HG03432 (cell line): Measurements from ENCODE around the gene FAM47E.

Experiments used
- ATAC-seq: cut with Tn5 transposase; IDR thresholded peaks from one replicate; pipeline ENCODE4 v1.9.1; 2021; ENCODE audit warnings: mild to moderate bottlenecking, moderate library complexity; ENCODE audit not compliant: unreplicated experiment

FAM47E gene, protein sequence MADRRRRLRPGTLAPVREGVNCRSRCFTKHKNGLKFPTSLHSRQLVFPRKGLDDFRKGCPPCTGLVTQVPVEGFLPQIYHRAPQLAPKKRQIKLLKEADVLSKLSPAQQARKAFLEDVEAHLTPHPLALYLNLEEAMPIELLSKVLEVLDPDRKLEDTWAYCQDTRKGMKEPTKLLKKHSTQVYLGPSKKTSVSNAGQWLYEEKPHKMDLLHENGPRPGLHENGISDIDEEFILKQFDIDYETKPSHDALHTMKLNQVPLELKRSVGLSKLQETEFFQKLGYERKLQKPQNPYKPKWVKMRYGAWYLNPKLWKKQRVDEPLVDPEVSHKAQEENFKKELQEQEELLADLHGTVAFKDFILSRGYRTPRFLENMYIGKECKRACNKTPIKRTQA

DNA sequence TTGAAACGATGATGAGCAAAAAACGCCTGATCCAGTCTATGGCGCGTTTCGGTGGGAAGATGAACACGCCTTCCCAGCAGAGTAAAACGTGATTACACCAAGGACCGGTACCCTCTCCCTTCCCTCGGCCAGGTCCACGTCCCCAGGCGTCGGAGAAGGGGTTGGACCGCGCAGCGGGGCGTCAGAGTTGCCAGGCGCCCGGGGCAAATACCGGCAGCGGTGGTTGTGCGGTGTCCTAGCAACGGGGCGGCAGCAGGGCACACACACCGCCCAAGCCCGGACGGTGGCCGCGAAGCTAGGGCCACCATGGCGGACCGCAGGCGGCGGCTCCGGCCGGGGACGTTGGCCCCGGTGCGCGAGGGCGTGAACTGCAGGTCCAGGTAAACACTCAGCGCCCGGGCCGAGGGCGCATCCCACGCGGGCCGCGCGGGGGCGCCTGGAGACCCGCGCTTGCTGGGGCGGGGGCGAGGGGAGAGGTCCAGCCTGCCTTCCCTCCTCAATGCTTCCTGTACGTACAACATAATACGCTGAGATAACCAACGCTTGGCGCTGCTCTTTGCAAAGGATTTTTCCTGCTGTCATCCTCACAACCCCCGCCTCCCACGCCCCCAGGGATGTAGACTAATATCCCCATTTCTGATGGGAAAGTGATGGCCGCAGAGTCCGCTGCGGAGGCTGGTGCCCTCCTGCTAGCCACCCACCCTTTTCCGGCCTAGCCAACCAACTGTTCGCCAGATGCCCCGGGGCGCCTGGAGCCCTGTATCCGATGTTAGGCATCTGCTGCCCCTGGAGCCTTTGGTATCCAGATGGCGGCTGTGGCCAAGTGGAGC is at the start of gene FAM47E:
Gene FAM47E (plus strand): TSS at position 281 of the 830 bp plus-strand sequence. CDS start 26 bp downstream, at position 307.
- no peak for ATAC-seq

- no peak for ATAC-seq
Observed at GRCh38 chr4:76203541-76203940, 48.0 kb upstream of the FAM47E start.

- no peak for ATAC-seq
Observed at GRCh38 chr4:76204936-76205335, 46.6 kb upstream of the FAM47E start.

GRCh38 chr4:76205476-76205875 is 46.0 kb upstream of the FAM47E start:
- no peak for ATAC-seq

GRCh38 chr4:76206222-76206942 is 45.1 kb upstream of the FAM47E start:
- no peak for ATAC-seq

DNA sequence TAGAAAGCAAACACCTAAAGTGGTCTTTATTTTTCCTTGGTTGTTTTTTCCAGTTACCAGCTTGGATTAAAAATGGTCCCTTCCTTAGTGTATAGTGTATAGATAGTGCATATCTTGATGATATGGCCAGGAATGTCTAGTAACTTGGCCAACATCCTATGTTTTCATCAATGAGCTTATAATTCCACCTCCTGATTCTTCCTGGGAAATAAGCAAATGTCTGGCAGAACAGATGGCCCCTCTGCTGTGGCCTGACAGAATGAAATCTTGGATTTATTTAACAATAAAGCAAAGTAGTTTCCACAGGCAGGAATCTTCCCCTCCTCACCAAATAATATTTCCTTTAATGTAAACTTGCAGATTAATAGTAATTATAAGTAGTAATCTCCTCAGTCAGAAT is 44.0 kb upstream of the FAM47E start:
- ATAC-seq = no peak

- ATAC-seq = no peak
Observed at GRCh38 chr4:76208005-76208765, 43.3 kb upstream of the FAM47E start.

GRCh38 chr4:76209881-76210280 is 41.6 kb upstream of the FAM47E start:
- ATAC-seq = no peak

DNA sequence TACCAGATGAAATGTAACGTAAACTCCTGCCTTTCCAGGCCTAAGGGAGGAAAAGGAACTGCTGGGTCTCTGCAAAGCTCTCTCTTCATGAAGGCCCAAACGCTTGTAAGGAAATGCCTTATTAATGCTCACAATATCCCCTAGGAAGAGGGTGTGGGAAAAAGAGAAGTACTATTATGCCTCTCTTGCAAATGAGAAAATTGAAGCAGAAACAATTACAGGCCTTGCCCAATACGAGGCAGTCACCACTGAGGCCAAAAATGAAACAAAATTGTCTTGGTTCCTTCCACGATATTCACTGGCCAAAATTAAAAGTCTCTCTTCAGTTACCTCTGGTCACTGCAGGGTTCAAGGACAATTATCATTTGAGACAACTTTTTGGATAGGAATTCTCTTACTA is 41.1 kb upstream of the FAM47E start:
- no peak for ATAC-seq

DNA sequence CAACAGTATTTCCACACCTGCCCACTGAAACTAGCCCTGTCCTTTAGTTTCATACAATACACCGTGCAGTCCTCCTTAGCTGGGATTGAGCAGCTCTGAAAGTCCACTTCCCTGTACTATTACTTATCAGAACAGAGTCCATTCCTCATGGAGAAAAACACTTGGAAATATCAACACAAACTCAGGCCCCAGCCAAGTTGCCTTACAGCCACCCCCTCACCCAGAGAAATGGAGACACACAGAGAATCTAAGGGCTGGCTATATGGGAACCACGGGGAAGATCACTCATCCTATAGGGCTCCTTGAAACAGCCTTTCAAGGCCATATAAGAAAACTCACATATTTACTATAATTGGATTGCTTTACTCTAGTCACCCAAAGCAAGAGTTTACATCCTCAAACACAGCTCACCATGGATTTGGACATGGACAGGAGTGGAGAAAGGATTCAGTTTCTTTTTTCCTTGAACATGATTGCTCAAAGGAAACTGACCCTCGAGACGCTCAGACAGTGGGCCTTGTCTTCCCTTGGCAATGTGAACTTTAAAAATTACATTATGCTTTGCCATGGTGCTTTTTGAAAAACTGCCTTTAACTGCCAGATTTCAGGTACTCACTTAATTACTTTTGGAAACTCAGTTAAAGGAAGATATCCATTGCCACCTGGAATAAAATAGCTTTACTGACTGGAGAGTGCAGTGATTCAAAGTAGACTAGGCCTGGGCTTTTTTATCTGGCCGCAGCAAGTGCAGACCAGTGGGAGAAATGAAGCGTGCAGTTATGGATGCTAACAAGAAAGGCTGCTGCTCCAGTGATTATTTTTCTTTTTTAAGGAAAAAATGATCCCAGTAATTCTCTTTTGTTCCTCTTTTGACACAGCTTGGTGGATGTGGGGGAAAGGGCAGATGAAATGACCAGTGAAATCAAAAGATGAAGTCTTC is 39.5 kb upstream of the FAM47E start:
- no peak for ATAC-seq

DNA sequence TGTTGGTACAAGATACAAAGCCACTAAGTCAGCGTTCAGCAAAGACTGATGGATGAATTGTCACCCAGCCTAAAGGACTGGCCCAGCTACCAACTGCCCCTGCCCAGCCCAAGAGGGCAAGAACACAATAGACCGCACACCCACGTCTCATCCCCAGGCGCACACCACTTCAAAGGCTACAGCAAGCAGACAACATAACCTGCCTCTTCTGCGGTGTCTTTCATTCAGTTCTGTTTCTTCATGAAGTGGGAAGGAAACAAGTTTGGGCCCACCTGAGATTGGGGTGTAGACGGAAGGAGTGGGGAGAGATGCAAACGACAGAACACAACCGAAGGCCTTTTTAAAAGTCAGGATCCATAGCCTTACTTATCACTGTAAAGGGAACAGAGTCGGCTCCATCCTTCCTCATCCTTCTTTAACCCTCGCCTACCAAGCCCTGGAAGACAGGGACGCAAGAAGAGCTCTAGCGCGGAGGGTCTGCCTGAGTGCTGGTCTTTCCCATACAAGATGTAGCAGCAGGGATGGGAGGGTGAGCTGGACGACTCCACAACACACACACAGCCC is 38.6 kb upstream of the FAM47E start:
- no peak for ATAC-seq

DNA sequence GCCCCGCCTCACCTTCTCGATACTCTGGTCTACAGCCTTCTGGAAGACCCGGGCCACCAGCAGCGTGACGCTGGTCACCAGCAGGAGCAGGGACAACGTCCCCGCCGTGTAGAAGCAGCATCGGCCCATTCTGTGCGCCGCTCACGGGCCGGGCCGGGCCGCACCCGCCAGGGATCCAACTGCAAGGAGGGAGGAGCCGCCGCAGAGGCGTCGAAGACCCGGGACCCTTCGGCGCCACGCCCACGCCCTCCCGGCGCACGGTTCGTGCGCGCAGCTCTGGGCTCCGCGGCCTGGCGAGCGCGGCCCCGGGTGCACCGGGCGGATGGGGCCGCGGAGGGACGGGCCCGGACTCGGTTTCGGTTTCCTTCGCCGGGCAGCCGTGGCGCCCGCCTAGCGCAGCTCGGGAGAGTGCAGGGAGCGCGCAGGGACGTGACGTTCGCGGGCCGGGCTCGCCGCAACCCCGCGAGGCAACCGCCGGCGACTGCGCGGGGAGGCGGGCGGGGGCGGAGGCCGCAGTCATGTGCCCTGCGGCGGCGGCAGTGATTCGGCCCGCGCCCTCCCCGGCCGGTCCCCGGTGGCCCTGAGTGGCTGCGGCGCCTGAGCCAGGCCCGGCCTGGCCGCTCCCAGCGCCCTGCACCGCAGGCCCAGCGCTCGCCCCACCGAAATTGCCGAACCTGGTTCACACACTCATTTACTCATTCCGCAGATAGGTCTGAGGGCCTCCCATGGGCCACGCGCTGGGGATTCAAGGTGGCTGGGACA is 37.9 kb upstream of the FAM47E start, which contains the start of gene SCARB2:
Gene SCARB2 (minus strand): TSS at position 410 of the 762 bp plus-strand sequence. CDS start 281 bp downstream, at position 129.
- peak; percentile 83 for ATAC-seq

GRCh38 chr4:76214177-76214675 is 37.3 kb upstream of the FAM47E start:
- no peak for ATAC-seq

DNA sequence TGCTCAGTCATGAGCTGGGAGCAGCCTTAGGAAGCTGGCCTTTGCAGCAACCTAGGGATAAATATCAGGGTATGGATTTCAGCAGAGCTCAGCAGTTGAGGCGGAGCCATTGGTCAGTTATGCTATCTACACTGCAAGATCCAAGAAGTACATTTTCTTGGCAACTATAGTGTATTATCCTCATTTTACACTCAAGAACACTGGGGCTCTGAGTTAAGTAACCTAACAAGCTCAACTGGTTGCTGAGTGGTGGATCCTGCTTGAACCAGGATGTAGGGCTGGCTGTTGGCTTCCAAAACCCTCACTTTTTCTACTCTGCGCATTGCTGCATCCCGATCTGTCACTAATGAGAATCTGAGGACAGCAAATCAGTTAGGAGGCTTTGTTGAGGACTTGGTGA is 36.4 kb upstream of the FAM47E start:
- ATAC-seq = no peak

- no peak for ATAC-seq
Observed at GRCh38 chr4:76216524-76216923, 35.0 kb upstream of the FAM47E start.

DNA sequence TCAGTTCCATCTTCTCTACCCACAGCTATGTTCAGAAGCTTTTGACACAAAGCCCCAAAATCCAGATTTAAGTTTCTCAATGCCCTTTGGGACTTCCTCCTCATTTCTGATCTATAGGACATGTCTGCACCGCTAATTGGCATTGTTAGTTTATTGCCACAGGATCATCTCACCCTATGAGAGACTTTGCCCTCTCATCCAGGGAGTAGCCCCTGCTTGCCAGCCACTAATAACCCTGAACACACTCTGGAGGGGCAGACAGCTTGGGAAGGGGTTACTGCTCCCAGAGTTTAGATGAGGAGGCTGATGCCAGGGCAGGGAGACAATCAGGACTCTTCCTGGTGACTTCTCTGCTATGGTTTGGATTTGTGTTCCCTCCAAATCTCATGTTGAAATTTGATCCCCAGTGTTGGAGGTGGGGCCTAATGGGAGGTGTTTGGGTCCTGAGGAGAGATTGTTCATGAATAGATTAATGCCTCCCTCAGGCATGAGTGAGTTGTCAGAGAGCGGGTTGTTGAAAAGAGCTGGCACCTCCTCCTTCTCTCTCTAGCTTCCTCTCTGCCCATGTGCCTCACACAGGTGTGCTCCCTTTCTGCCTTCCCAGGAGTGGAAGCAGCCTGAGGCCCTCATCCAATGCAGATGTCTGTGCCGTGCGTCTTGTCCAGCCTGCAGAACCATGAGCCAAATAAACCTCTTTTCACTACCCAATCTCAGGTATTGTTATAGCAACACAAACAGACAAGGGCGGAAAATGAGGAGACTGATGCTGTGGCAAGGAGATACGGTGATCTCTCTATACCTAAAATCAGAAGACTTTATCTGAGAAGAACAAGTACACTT is 34.3 kb upstream of the FAM47E start:
- no peak for ATAC-seq
